Choroid plexus epithelial cell (primary cell): Measurements from ENCODE around the gene TMPRSS11D.

Experiments used
- DNase-seq: peaks from one replicate; pipeline ENCODE4 v3.0.0-alpha.2; 2010; ENCODE audit warnings: low read depth
- H3K4me3 ChIP-seq: 2 replicates; pipeline ENCODE4 v1.5.1; 2011; ENCODE audit warnings: low read depth, mild to moderate bottlenecking, control low read depth, low read length, moderate library complexity
- TF ChIP-seq, protein P1 (sequence below): conservative IDR thresholded peaks from 2 replicates; pipeline ENCODE4 v1.5.1; 2011; ENCODE audit warnings: low read depth, mild to moderate bottlenecking, control low read depth, inconsistent platforms, low read length, moderate library complexity

Gene TMPRSS11D

DNA sequence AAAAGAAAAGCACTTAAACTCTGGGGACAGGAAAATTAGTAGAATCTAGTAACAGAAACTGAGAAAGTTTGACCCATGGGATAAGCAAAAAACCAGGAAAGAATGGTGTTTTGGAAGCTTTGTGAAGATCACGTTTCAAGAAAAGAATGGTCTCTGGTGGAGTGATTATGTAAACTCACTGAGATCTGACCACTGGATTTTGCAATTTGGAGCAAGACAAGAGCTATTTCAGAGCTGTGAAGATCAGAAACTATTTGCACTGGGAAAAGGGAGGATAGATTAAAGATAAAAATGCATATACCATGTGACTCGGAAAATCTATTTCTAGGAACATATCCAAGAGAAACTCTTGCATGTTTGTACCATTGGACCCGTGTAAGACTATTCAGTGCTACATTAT lies 4.3 kb downstream of the TMPRSS11D start:
- DNase-seq = peak; percentile 39
- TF ChIP-seq, protein P1, sequence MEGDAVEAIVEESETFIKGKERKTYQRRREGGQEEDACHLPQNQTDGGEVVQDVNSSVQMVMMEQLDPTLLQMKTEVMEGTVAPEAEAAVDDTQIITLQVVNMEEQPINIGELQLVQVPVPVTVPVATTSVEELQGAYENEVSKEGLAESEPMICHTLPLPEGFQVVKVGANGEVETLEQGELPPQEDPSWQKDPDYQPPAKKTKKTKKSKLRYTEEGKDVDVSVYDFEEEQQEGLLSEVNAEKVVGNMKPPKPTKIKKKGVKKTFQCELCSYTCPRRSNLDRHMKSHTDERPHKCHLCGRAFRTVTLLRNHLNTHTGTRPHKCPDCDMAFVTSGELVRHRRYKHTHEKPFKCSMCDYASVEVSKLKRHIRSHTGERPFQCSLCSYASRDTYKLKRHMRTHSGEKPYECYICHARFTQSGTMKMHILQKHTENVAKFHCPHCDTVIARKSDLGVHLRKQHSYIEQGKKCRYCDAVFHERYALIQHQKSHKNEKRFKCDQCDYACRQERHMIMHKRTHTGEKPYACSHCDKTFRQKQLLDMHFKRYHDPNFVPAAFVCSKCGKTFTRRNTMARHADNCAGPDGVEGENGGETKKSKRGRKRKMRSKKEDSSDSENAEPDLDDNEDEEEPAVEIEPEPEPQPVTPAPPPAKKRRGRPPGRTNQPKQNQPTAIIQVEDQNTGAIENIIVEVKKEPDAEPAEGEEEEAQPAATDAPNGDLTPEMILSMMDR = no peak

GRCh38 chr4:67877086-67877485 lies 6.7 kb downstream of the TMPRSS11D start:
- TF ChIP-seq, protein P1 = no peak
- no peak overlapping the region for H3K4me3 ChIP-seq
- DNase-seq = no peak

More for the DNA sequence above, 4.3 kb downstream of the TMPRSS11D start:
- H3K4me3 ChIP-seq = no peak overlapping the region

DNA sequence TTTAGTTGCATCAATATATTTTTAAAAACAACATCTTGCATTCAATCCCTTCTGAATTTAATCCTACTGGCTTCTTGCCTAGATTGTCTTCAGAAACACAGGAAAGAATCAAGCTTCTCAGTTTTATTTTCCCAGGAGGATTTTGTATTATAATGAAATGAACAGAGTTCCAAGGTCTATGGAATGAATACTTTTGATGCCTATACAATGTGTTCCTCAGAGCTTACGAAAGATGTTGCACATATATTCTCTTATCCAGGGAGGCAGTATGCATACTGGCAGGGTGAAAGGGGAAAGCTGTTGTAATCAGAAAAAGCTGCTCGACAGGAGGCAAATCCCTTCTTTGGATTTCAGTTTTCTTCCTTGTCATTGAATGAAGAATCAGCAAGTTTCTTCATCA lies 8.8 kb downstream of the TMPRSS11D start:
- DNase-seq = peak; percentile 1
- no peak overlapping the region for H3K4me3 ChIP-seq

GRCh38 chr4:67873116-67873515 lies 10.7 kb downstream of the TMPRSS11D start:
- DNase-seq = no peak
- H3K4me3 ChIP-seq = no peak overlapping the region
- TF ChIP-seq, protein P1 = no peak

More for the DNA sequence above, 8.8 kb downstream of the TMPRSS11D start:
- TF ChIP-seq, protein P1 = no peak

DNA sequence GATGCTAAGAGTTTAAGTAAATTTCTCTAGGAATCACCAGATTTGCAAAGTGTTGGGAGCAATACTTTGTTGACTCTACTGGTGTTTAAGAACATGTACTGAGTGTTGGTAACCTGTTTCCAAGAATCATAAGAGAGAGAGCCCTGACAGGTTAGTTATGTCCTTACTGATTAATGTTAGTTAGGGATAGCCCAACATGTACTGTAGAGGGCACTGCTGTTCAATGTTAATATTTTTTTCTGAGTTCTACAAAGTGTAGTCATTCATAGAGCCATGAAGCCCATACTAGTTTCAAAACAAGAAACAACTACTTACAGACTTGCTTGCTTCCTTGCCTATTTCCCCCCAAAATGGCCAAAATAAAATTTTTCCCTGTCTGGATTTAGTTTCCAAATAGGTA lies 11.9 kb downstream of the TMPRSS11D start:
- peak; percentile 77 for DNase-seq
- TF ChIP-seq, protein P1 = peak; percentile 60
- H3K4me3 ChIP-seq = no peak overlapping the region

DNA sequence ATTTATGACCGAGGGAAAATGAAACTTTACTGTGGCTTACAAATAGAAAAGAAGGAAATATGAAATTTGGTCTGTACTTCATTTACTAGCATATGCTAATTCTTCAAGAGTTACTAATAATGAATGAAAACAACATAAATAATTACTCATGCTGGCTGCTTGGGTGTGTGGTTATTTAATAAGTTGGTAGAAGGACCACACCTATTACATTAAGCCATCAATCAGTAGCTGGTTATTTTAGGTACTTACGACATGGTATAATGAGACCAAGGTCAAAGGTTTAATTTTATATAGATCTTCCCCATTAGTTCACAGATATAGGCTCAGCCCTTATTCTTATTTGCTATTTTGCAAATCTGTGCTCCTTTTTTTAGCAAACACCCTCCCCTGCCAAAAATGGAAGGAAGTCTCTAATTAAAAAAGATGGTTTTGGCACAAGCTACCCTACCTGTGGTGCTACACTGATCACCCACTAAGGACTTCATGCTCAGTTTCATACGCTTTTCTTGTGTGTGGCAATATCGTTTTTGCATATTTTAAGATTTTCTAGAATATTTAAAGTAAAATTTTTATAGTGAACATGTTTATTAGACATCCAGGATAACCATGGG lies 14.1 kb downstream of the TMPRSS11D start:
- no peak overlapping the region for H3K4me3 ChIP-seq
- no peak for DNase-seq
- TF ChIP-seq, protein P1 = no peak

DNA sequence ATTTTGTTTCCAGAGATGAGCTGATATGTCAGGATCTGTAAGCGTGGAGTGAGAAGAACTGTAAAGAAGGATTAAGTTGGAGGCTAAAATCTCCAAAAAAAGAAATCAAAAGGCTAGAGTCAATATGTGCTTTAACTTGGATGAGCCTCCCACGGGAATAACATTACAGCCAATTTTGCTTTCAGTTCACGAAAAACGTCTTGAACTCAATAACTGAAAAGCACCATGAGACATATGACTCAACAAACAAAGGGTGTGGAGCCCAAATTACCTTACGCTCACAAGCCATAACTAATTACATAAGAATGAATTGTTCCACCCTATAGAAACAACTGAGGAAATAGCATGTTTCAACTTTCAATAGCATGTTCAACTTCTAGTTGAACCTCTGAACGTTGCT lies 22.3 kb downstream of the TMPRSS11D start:
- H3K4me3 ChIP-seq = no peak overlapping the region
- peak; percentile 1 for DNase-seq
- TF ChIP-seq, protein P1 = no peak
